Omental fat pad (tissue), 4 donors: ENCODE data around the gene IMPDH2. TPM values are rescaled to one million over a fixed set of nuclear protein-coding genes. Genes with fewer than 3 reads are reported as not detected.
"Not testable (repeated sequence)": the region's sequence is repeated elsewhere in the genome, so short reads cannot be mapped to it uniquely, and the experiment has no call there.

Source experiments
- ATAC-seq: fragments of 150-250 bp; one replicate; pipeline ENCODE4 v1.9.1; 2016; ENCODE audit warnings: mild to moderate bottlenecking, moderate library complexity; ENCODE audit not compliant: low FRiP score
- DNase-seq: peaks from one replicate; pipeline ENCODE4 v3.0.0-alpha.2; 2019; ENCODE audit warnings: low spot score
- CTCF ChIP-seq, 3 donors: fragments of 450-650 bp; IDR thresholded peaks; one replicate each; pipeline ENCODE4 v1.5.1; 2016 to 2017; ENCODE audit warnings: antibody characterized with exemption in 3 of 3, mild to moderate bottlenecking in 3 of 3, moderate library complexity in 2 of 3
- total RNA-seq, 4 donors: library from RNA; depleted of rRNA; stranded (reverse); fragments of >200 nt; gene quantifications; one replicate each; pipeline ENCODE4 v1.1.0, GENCODE V29; 2016

The IMPDH2 gene
- total RNA-seq, 4 donors from 2014 or later = 125 to 149 (median 138) TPM

GRCh38 chr3:49012441-49013017 lies 16.7 kb downstream of the IMPDH2 start:
- no peak for TF ChIP-seq CTCF (IDR thresholded peaks at IDR 0.05)
- DNase-seq (no peak), ATAC-seq (no peak)

GRCh38 chr3:49009396-49009795 lies 19.8 kb downstream of the IMPDH2 start:
- ATAC-seq = no peak
- TF ChIP-seq CTCF (IDR thresholded peaks at IDR 0.05) = no peak
- DNase-seq = no peak

- DNase-seq, ATAC-seq: not testable (repeated sequence)
Measured at GRCh38 chr3:49008627-49009026, 20.6 kb downstream of the IMPDH2 start.

DNA sequence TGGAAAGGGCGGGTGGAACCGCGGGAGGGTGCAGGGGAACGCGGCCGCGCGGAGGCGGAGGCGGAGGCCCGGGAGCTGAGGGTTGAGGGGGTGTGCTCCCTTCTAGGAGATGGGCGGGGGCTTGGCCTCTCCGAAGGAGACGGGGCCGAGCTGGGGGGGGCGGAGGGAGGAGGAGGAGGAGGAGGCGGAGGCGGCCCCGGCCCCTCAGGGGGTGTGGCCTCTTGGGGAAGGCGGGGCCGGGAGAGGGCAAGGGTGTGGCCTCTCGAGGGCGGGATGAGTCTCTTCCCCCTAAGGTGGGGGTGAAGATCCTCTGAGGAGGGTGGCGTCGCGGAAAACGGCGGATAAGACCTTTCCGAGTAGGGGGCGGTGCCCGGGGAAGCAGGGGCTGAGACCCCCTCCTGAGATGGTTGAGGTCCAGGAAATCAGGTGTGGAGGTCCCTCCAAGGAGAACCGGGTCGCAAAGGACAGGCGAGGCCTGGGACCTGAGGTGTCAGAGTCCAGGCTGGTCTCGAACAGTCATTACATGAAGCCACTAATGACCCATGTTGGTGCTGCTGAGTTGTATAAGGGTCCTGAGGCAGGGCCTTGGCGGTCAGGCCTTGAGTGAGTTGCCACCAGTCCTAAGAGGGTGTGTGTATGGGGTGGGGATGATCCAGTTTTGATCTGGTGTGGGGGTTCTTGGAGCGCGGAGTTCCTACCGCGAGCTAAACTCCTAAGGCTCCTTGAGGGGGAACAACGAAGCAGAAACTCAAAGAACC lies 21.2 kb downstream of the IMPDH2 start:
- DNase-seq = no peak
- peak; percentile 72 for ATAC-seq
- no peak for TF ChIP-seq CTCF (IDR thresholded peaks at IDR 0.05)

GRCh38 chr3:49007068-49007770 lies 22.0 kb downstream of the IMPDH2 start, which contains the start of gene WDR6:
Gene WDR6, plus strand, starts transcription at chr3:49007391. Its CDS starts 41 bp downstream, at chr3:49007432.
- no peak for TF ChIP-seq CTCF (IDR thresholded peaks at IDR 0.05)
- DNase-seq (peak; percentile 93), ATAC-seq (peak; percentile 92)

DNA sequence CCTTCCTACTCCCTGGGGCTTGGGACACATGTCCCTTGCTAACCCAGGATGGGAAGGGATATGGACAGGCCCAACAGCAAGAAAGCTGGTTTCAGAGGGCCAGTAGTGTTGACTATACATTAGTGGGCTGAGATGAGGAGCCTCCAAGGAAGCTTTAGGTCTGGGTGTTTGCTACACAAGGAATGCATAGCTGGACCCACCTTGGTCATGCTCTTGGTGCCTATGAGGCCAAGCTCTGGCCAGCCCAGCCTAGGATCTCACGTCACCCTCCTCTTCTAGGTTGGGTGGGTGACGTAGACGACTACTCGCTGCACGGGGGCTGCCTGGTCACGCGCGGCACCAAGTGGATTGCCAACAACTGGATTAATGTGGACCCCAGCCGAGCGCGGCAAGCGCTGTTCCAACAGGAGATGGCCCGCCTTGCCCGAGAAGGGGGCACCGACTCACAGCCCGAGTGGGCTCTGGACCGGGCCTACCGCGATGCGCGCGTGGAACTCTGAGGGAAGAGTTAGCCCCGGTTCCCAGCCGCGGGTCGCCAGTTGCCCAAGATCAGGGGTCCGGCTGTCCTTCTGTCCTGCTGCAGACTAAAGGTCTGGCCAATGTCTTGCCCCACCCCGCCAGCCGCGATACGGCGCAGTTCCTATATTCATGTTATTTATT lies 22.7 kb downstream of the IMPDH2 start:
- no peak for DNase-seq
- peak; percentile 29 for ATAC-seq
- no peak for TF ChIP-seq CTCF (IDR thresholded peaks at IDR 0.05)

DNA sequence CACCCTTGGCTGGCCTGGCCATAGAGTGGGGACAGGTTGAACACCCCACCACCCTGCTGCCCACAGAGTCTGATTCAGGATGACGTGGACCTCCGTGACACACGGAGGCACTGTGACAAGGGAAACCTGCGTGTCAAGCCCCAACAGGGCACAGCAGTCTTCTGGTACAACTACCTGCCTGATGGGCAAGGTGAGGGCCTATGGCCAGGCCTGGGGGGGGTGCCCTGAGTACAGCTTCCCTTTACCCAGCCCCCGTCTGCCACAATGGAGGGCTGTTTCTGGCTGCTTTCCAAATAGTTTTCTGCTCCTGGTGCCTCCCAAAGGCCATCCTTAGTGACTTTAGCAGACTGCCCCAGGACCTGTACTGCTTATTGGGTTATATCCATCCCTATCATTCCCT lies 23.2 kb downstream of the IMPDH2 start:
- no peak for TF ChIP-seq CTCF (IDR thresholded peaks at IDR 0.05)
- DNase-seq (no peak), ATAC-seq (no peak)
